Measurements from ENCODE around the gene DNA2.
"Not testable (repeated sequence)": the region's sequence is repeated elsewhere in the genome, so short reads cannot be mapped to it uniquely, and the experiment has no call there.

Gene DNA2, protein sequence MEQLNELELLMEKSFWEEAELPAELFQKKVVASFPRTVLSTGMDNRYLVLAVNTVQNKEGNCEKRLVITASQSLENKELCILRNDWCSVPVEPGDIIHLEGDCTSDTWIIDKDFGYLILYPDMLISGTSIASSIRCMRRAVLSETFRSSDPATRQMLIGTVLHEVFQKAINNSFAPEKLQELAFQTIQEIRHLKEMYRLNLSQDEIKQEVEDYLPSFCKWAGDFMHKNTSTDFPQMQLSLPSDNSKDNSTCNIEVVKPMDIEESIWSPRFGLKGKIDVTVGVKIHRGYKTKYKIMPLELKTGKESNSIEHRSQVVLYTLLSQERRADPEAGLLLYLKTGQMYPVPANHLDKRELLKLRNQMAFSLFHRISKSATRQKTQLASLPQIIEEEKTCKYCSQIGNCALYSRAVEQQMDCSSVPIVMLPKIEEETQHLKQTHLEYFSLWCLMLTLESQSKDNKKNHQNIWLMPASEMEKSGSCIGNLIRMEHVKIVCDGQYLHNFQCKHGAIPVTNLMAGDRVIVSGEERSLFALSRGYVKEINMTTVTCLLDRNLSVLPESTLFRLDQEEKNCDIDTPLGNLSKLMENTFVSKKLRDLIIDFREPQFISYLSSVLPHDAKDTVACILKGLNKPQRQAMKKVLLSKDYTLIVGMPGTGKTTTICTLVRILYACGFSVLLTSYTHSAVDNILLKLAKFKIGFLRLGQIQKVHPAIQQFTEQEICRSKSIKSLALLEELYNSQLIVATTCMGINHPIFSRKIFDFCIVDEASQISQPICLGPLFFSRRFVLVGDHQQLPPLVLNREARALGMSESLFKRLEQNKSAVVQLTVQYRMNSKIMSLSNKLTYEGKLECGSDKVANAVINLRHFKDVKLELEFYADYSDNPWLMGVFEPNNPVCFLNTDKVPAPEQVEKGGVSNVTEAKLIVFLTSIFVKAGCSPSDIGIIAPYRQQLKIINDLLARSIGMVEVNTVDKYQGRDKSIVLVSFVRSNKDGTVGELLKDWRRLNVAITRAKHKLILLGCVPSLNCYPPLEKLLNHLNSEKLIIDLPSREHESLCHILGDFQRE

DNA sequence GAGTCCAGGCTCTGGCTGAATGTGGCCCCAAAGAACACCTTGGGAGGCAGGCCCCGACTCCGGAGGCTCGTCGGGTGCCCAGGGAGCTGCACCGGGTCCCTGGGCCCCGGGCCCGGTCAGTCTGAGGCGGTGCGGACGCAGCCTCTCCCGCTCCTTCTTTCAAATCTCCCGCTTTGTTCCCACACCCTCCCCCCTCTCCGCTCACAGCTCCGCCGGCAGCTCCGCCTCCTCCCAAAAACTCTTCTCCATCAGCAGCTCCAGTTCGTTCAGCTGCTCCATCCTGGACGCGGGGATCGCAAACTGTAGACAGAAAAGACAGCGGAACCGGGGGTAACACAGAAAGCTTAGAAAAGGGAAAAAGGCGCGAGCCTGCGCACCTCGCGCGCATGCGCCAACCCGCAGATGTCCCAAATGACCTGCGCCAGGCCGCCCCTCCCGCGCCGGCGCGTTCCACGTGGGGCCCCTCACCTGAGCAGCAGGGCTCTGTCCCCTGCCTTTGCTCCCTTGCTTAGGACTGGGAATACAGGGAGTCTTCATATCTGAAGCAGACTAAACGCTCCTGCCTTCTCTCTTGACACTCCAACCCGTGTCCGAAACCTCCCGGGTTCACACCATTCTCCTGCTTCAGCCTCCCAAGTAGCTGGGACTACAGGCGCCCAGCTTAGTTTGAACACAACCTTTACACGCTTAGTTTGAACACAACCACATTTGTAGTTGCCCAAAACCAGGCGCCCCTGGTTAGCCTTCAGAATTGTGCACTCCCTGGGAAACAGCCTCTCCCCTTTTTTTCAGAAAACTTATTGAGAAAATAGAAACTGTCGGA is at the start of gene DNA2:
TSS of gene DNA2 (minus strand) at position 388 of the 823 bp plus-strand sequence. CDS start at position 279, 109 bp downstream.
- Mint-ChIP-seq H3K27me3 (no peaks in the 10 kb centered on the region), H3K27ac (peak within 1 kb of the TSS; percentile 95), H3K4me3 (peak within 1 kb of the TSS; percentile 98), H3K4me1 (ENCODE audit: low read depth) (peaks cover 18% of the 10 kb centered on the region), H3K36me3 (peaks cover 4% of the 10 kb centered on the region), H3K9me3 (ENCODE audit: low read depth) (no peaks in the 10 kb centered on the region)

DNA sequence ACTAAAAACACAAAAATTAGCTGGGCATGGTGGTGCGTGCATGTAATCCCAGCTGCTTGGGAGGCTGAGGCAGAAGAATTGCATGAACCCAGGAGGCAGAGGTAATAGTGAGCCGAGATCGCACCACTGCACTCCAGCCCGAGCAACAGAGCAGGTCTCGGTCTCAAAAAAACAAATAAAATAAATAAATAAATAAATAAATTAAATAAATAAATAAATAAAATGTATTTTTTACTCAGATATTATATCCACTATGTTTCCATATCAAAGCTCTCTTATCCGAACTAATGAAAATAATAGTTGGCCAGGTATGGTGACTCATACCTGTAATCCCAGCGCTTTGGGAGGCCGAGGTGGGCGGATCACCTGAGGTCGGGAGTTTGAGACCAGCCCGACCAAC is 46.8 kb upstream of the DNA2 start:
- not testable (repeated sequence) for H3K4me3 Mint-ChIP-seq; H3K27me3 Mint-ChIP-seq; H3K9me3 Mint-ChIP-seq (ENCODE audit: low read depth)

DNA sequence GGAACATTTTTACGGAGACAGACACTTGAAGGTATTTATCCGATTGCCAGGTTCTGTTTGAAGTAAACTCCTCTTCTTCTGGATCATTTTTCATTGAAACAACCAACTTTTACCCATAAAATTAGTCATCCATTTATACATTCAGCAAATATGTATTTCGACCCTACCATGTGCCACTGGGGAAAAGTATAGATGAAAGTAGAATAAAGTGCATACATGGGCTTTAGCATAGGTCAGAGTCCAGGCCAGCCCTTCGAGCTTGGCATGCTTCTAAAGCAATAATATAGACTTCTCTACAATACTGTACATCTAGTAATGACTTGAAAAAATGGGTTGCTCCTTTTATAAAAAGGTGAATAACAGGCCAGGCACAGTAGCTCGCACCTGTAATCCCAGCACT is 45.4 kb upstream of the DNA2 start:
- no peaks in the 10 kb centered on the region for H3K9me3 Mint-ChIP-seq (ENCODE audit: low read depth)
- H3K36me3 Mint-ChIP-seq = peaks cover 2% of the 10 kb centered on the region
- H3K27ac Mint-ChIP-seq = peak overlapping the region; percentile 5
- H3K27me3 Mint-ChIP-seq = no peaks in the 10 kb centered on the region
- peaks cover 6% of the 10 kb centered on the region for H3K4me1 Mint-ChIP-seq (ENCODE audit: low read depth)
- H3K4me3 Mint-ChIP-seq = no peak overlapping the region

More for the DNA sequence above, 46.8 kb upstream of the DNA2 start:
- H3K36me3 Mint-ChIP-seq; H3K4me1 Mint-ChIP-seq (ENCODE audit: low read depth); H3K27ac Mint-ChIP-seq: not testable (repeated sequence)

DNA sequence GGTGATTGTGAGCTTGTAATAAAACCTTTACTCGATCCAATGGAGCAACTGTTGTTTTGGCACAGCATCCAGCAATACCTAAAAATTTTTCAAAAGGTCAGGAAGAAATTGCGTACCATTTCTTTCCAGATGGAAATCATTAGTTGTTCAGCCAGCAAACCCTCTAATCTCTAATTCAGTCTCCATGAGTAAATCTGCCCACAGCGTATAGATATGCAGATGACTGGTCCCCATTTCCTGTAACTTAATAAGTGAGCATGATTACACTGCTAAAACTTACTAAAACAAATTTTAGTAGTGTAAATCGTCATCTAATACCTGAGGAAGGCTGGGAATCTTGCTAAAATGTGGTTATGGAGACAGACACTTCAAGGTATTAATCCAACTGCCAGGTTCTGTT is 45.0 kb upstream of the DNA2 start:
- no peaks in the 10 kb centered on the region for H3K36me3 Mint-ChIP-seq
- H3K4me3 Mint-ChIP-seq = no peak overlapping the region
- peaks cover 5% of the 10 kb centered on the region for H3K4me1 Mint-ChIP-seq (ENCODE audit: low read depth)
- no peaks in the 10 kb centered on the region for H3K27me3 Mint-ChIP-seq
- no peaks in the 10 kb centered on the region for H3K9me3 Mint-ChIP-seq (ENCODE audit: low read depth)
- H3K27ac Mint-ChIP-seq = no peak overlapping the region

DNA sequence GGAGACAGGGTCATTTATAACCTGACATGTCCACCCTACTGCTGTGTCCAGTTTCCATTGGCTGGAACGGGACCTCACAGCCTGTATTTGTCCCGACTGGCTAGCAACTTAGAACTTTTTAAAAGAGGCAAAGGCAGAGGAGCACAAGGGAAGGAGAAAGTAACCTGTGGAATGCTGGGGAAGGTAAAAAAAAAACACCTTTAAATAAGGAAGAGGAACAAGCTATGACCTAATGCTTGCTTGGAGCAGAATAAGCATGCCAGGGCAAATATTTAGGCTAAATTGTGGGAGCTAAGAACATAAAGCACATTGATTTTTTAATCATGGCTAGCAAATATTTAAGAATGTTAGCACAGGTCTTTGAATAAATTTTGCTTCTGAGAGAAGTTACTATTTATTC is 44.4 kb upstream of the DNA2 start:
- not testable (repeated sequence) for H3K4me1 Mint-ChIP-seq (ENCODE audit: low read depth); H3K27me3 Mint-ChIP-seq; H3K27ac Mint-ChIP-seq; H3K36me3 Mint-ChIP-seq; H3K9me3 Mint-ChIP-seq (ENCODE audit: low read depth); H3K4me3 Mint-ChIP-seq

DNA sequence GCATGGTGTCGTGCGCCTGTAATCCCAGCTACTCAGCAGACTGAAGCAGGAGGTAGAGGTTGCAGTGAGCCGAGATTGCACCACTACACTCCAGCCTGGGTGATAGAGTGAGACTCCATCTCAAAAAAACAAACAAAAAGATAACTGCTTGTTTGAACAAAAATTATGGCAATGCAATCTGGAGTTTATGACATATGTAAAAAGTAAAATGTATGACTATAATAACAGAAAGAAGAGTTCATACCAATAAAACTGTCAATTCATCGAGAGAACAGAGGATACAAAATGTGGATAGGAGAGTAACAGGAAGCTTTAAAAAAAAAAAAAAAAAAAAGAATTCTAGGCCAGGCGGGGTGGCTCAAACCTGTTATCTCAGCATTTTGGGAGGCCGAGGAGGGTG is 36.3 kb upstream of the DNA2 start:
- Mint-ChIP-seq H3K4me1 (ENCODE audit: low read depth) (no peaks in the 10 kb centered on the region), H3K4me3 (no peak overlapping the region), H3K9me3 (ENCODE audit: low read depth) (no peaks in the 10 kb centered on the region), H3K27ac (no peak overlapping the region), H3K27me3 (no peaks in the 10 kb centered on the region), H3K36me3 (no peaks in the 10 kb centered on the region)

DNA sequence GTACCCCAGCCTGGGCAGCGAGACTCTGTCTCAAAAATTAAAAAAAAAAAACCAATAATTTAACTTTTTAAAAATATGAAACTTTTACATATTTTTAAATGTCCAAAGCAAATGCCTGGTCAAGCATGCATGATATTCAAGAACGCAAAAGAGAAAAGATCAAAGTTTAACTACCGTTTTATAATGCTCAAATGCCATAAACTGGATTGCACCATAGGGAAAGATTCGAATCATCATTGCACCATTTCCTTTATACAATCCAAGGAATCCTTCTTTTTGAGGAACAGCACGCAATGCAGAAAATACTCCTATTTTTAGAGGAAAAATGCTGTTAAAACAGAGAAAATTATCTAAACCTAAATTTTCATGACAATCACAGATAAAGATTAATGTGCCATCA is 34.6 kb upstream of the DNA2 start:
- Mint-ChIP-seq H3K4me3 (no peak overlapping the region), H3K9me3 (ENCODE audit: low read depth) (no peaks in the 10 kb centered on the region), H3K36me3 (no peaks in the 10 kb centered on the region), H3K27me3 (no peaks in the 10 kb centered on the region), H3K27ac (no peak overlapping the region), H3K4me1 (ENCODE audit: low read depth) (no peaks in the 10 kb centered on the region)

DNA sequence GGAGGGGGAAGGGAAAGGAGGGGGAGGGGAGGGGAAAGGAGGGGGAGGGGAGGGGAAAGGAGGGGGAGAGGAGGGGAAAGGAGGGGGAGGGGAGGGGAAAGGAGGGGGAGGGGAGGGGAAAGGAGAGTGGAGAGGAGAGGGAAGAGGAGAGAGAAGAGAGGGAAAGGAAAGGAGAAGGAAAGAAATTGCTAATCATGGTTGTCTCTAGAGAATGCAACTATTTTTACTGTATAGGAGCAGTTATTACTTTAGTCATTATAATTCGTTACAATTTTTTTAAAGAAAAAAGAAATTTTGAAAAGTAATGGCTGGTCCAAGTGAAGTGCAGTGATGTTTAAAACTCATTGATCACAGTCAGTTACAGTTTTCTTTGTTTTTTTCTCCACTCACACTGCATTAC is 31.1 kb upstream of the DNA2 start:
- H3K4me1 Mint-ChIP-seq (ENCODE audit: low read depth) = no peaks in the 10 kb centered on the region
- no peaks in the 10 kb centered on the region for H3K27me3 Mint-ChIP-seq
- no peaks in the 10 kb centered on the region for H3K9me3 Mint-ChIP-seq (ENCODE audit: low read depth)
- H3K27ac Mint-ChIP-seq = no peak overlapping the region
- no peak overlapping the region for H3K4me3 Mint-ChIP-seq
- peaks cover 12% of the 10 kb centered on the region for H3K36me3 Mint-ChIP-seq

DNA sequence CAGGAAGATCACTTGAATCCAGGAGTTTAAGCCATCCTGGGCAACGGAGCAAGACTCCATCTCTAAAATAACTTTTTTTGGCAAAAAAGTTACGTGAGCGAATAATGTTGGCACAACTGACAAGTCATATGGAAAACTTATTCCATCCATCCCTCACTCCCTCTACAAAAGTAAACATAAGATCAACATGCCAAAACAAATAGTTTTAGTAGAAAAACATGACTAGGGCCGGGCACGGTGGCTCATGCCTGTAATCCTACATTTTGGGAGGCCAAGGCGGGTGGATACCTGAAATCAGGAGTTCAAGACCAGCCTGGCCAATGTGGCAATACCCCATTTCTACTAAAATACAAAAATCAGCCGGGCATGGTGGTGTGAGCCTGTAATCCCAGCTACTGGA is 29.9 kb upstream of the DNA2 start:
- no peaks in the 10 kb centered on the region for H3K9me3 Mint-ChIP-seq (ENCODE audit: low read depth)

DNA sequence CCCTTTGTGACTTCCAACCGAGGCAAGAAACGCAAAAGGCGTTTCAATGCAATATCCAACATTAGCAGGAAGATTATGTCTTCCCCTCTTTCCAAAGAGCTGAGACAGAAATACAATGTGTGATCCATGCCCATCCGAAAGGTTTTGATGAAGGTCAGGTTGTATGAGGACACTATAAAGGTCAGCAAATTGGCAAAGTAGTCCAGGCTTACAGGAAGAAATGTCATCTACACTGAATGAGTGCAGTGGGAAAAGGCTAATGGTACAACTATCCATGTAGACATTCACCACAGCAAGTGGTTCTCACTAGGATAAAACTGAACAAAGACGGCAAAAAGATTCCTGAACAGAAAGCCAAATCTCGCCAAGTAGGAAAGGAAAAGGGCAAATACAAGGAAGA is 27.8 kb upstream of the DNA2 start:
- Mint-ChIP-seq H3K36me3 (peaks cover 14% of the 10 kb centered on the region), H3K4me1 (ENCODE audit: low read depth) (no peaks in the 10 kb centered on the region), H3K27me3 (no peaks in the 10 kb centered on the region), H3K4me3 (no peak overlapping the region), H3K9me3 (ENCODE audit: low read depth) (no peaks in the 10 kb centered on the region), H3K27ac (no peak overlapping the region)

More for the DNA sequence above, 29.9 kb upstream of the DNA2 start:
- no peak overlapping the region for H3K27ac Mint-ChIP-seq
- no peak overlapping the region for H3K4me3 Mint-ChIP-seq
- no peaks in the 10 kb centered on the region for H3K27me3 Mint-ChIP-seq
- no peaks in the 10 kb centered on the region for H3K4me1 Mint-ChIP-seq (ENCODE audit: low read depth)
- H3K36me3 Mint-ChIP-seq = peaks cover 12% of the 10 kb centered on the region

DNA sequence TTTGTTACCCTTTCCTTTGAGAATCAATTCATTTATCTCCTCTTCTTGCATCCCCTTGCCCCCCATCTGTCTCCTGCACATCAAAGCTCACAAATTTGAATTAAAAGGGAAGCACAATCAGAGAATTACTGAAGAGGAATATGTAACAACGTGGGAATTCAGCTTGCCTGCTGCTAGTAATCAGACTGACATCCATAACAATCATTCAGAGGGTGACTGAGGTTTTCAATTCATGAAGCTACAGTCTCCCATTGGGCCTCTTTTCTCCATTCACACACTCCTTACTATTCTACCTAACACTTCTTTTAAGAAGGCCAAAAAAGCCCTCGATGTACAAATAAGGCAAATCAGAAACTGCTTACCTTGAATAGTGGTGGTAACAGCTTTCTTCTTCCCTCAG is 24.3 kb upstream of the DNA2 start:
- no peaks in the 10 kb centered on the region for H3K27me3 Mint-ChIP-seq
- no peak overlapping the region for H3K4me3 Mint-ChIP-seq
- H3K36me3 Mint-ChIP-seq = peaks cover 16% of the 10 kb centered on the region

DNA sequence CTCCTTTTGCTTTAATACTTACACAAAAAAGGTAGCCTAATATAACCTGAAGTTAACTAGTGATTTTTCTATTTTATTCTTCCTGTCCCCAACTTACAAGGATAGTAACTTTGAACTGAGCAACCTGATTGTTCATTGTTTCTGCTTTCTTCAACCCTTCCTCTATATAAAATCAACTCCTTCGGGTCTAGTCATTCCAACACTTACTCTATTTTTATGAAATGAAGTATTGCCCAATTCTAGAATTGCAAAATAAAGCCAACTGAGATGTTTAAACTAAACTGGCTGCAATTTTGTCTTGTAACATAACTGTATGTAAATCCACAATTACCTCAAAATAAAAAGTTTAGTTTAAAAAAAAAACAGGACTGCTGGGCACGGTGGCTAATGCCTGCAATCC is 20.3 kb upstream of the DNA2 start:
- H3K4me1 Mint-ChIP-seq (ENCODE audit: low read depth) = no peaks in the 10 kb centered on the region
- no peak overlapping the region for H3K27ac Mint-ChIP-seq
- no peaks in the 10 kb centered on the region for H3K27me3 Mint-ChIP-seq
- H3K36me3 Mint-ChIP-seq = peaks cover 12% of the 10 kb centered on the region
- no peak overlapping the region for H3K4me3 Mint-ChIP-seq
- no peaks in the 10 kb centered on the region for H3K9me3 Mint-ChIP-seq (ENCODE audit: low read depth)

More for the DNA sequence above, 24.3 kb upstream of the DNA2 start:
- no peaks in the 10 kb centered on the region for H3K9me3 Mint-ChIP-seq (ENCODE audit: low read depth)
- H3K4me1 Mint-ChIP-seq (ENCODE audit: low read depth) = no peaks in the 10 kb centered on the region
- H3K27ac Mint-ChIP-seq = no peak overlapping the region

DNA sequence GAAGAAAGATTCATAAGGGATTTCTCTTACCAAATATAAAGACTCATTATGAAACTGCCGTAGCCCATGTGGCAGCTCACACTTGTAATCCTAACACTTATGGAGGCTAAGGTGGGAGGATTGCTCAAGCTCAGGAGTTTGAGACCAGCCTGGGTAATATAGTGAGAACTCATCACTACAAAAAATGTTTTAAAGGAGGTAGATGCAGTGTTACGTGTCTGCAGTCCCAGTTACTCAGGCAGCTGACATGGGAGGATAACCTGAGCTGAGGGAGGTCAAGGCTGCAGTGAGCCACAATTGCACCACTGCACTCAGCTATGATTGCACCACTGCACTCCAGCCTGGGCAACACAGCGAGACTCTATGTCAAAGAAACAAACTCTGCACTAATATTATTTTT is 18.1 kb upstream of the DNA2 start:
- no peaks in the 10 kb centered on the region for H3K27me3 Mint-ChIP-seq
- peaks cover 12% of the 10 kb centered on the region for H3K36me3 Mint-ChIP-seq
- no peak overlapping the region for H3K4me3 Mint-ChIP-seq
- no peaks in the 10 kb centered on the region for H3K9me3 Mint-ChIP-seq (ENCODE audit: low read depth)
- H3K4me1 Mint-ChIP-seq (ENCODE audit: low read depth) = no peaks in the 10 kb centered on the region
- H3K27ac Mint-ChIP-seq = no peak overlapping the region

DNA sequence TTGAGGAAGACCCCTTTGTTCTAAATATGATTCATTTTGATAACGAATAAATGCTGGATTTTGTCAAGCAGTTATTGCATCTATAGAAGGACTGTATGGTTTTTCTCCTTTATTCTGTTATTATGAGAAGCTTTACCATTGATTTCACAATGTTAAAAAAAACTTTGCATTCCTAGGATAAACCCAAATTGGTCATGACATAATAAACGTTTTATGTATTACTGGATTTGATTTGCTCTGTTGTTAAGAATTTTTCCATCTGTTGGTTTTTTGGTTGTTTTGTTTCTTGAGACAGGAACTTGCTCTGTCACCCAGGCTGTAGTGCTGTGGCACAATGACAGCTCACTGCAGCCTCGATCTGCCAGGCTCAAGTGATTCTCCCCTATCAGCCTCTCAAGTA is 2.2 kb upstream of the DNA2 start:
- Mint-ChIP-seq H3K27ac (no peak overlapping the region), H3K9me3 (ENCODE audit: low read depth) (no peaks in the 10 kb centered on the region), H3K36me3 (peaks cover 4% of the 10 kb centered on the region), H3K27me3 (no peaks in the 10 kb centered on the region), H3K4me1 (ENCODE audit: low read depth) (peaks cover 18% of the 10 kb centered on the region), H3K4me3 (no peak overlapping the region)
